ENCODE results near the gene SMIM31. TPM values are rescaled to one million over a fixed set of nuclear protein-coding genes. Genes with fewer than 3 reads are reported as not detected.

Gene SMIM31
- total and polyA plus RNA-seq, 9 of the 15 experiments (the other 6 are each of a cell fraction or from before 2014, with no cell fraction given), result not detected

DNA sequence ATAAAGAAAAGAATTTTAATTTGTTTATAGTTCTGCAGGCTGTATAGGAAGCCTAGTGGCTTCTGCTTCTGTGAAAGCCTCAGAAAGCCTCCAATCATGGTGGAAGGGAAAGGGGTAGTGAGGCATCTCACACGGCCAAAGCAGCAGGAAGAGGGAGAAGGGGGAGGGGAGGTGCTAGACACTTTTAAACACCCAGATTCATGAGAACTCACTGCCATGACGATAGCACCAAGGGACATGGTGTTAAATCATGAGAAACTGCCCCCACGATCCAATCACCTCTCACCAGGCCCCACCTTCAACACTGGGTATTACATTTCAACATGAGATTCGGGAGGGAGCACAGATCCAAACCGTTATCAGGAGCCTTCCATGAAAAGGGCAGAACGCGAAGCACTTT, 18.1 kb downstream of the SMIM31 start:
- Histone ChIP-seq H3K9me3 (replicated peaks; ENCODE audit: control insufficient read depth, insufficient read depth, low read depth, low read length) (no peaks in the 10 kb centered on the region), H4K20me1 (replicated peaks; ENCODE audit: control insufficient read depth, insufficient read depth, low read length) (no peaks in the 10 kb centered on the region), H3K4me3 (no peak overlapping the region), H2AFZ (ENCODE audit: low read depth, low read length) (no peak overlapping the region), H3K4me2 (ENCODE audit: insufficient read depth, low read length) (no peak overlapping the region), H3K27me3 (ENCODE audit: control insufficient read depth in 2 of 2, insufficient read depth in 2 of 2, low read length in 2 of 2) (no peaks in the 10 kb centered on the region), H3K79me2 (ENCODE audit: control insufficient read depth, insufficient read depth, low read length) (no peaks in the 10 kb centered on the region), H3K9ac (ENCODE audit: insufficient read depth in 1 of 2, low read depth in 2 of 2, low read length in 2 of 2) (no peak overlapping the region), H3K36me3 (ENCODE audit: control insufficient read depth, insufficient read depth, low read length) (no peaks in the 10 kb centered on the region), H3K27ac (ENCODE audit: extremely low read depth, low read depth, low read length) (no peak overlapping the region), H3K9me1 (ENCODE audit: control insufficient read depth, insufficient read depth, low read length) (no peaks in the 10 kb centered on the region), H3K4me1 (replicated peaks in 1 of 2; ENCODE audit: control insufficient read depth in 2 of 2, insufficient read depth in 2 of 2, low read length in 2 of 2) (no peaks in the 10 kb centered on the region)
- TF ChIP-seq HNRNPLL (IDR thresholded peaks at IDR 0.05; ENCODE audit: low read depth, low read length, poor library complexity, severe bottlenecking) (no peak), HDAC3 (IDR thresholded peaks at IDR 0.05; ENCODE audit: borderline replicate concordance, partially characterized antibody) (no peak), ZBTB7A (IDR thresholded peaks at IDR 0.05; ENCODE audit: borderline replicate concordance, control insufficient read depth, low read depth, low read length) (no peak), ZNF165 (CRISPR knock-in tag; IDR thresholded peaks at IDR 0.05; ENCODE audit: borderline replicate concordance) (no peak)
- TF ChIP-seq, protein P1, sequence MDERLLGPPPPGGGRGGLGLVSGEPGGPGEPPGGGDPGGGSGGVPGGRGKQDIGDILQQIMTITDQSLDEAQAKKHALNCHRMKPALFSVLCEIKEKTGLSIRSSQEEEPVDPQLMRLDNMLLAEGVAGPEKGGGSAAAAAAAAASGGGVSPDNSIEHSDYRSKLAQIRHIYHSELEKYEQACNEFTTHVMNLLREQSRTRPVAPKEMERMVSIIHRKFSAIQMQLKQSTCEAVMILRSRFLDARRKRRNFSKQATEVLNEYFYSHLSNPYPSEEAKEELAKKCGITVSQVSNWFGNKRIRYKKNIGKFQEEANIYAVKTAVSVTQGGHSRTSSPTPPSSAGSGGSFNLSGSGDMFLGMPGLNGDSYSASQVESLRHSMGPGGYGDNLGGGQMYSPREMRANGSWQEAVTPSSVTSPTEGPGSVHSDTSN (CRISPR knock-in tag; IDR thresholded peaks at IDR 0.05; ENCODE audit: low read depth), result no peak
- TF ChIP-seq, protein P1 (tag; conservative IDR thresholded peaks at IDR 0.05; ENCODE audit: low read depth), result no peak
- TF ChIP-seq, protein P2, sequence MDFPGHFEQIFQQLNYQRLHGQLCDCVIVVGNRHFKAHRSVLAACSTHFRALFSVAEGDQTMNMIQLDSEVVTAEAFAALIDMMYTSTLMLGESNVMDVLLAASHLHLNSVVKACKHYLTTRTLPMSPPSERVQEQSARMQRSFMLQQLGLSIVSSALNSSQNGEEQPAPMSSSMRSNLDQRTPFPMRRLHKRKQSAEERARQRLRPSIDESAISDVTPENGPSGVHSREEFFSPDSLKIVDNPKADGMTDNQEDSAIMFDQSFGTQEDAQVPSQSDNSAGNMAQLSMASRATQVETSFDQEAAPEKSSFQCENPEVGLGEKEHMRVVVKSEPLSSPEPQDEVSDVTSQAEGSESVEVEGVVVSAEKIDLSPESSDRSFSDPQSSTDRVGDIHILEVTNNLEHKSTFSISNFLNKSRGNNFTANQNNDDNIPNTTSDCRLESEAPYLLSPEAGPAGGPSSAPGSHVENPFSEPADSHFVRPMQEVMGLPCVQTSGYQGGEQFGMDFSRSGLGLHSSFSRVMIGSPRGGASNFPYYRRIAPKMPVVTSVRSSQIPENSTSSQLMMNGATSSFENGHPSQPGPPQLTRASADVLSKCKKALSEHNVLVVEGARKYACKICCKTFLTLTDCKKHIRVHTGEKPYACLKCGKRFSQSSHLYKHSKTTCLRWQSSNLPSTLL (IDR thresholded peaks at IDR 0.05), result no peak
- ATAC-seq (peak; percentile 65), FAIRE-seq (no peak), DNase-seq (ENCODE audit: extremely low read depth in 1 of 4, low spot score in 3 of 4) (no peak)
- in situ Hi-C loops (cut with MboI) (loop anchor here (10.0 kb wide), 2 partner anchors 323 to 693 kb away; no protein-coding TSS in a partner anchor), intact Hi-C loops (cut with micrococcal nuclease) (no loop called here)
- CTCF ChIA-PET (ENCODE audit: low intra/inter-chr PET ratio), result no interaction called here
- POLR2A ChIA-PET, result no interaction called here
- BruUV-seq (replicated peaks), result no TSS peak
- WGBS (ENCODE audit: insufficient coverage, low coverage, missing lambda C conversion rate), result 0% methylated on average over 7 of the region's 7 CpGs
